NCI-H1930 (cell line): ENCODE results near the gene MAFG.

Experiments used
- DNase-seq, 2 experiments: peaks; one replicate each; lab custom pipeline; 2025; lab: John Stamatoyannopoulos, UW

Gene MAFG

GRCh38 chr17:81939881-81940385 is 12.4 kb upstream of the MAFG start:
- DNase-seq: no peak

- DNase-seq: no peak
Observed at GRCh38 chr17:81939218-81939617, 11.7 kb upstream of the MAFG start.

GRCh38 chr17:81935709-81936084 is 8.2 kb upstream of the MAFG start:
- no peak for DNase-seq

- no peak for DNase-seq
Observed at GRCh38 chr17:81934850-81935708, 7.5 kb upstream of the MAFG start.

- DNase-seq: no peak
Observed at GRCh38 chr17:81934098-81934757, 6.7 kb upstream of the MAFG start.

GRCh38 chr17:81933178-81933699 is 5.7 kb upstream of the MAFG start:
- no peak for DNase-seq

- no peak for DNase-seq
Observed at GRCh38 chr17:81932333-81932983, 4.9 kb upstream of the MAFG start.

GRCh38 chr17:81931557-81932332 is 4.2 kb upstream of the MAFG start:
- no peak for DNase-seq

GRCh38 chr17:81931189-81931556 is 3.6 kb upstream of the MAFG start:
- no peak for DNase-seq

- no peak for DNase-seq
Observed at GRCh38 chr17:81930142-81931125, 2.9 kb upstream of the MAFG start.

GRCh38 chr17:81929253-81930141 is 2.0 kb upstream of the MAFG start:
- DNase-seq: no peak

GRCh38 chr17:81928544-81929252 is 1.2 kb upstream of the MAFG start:
- no peak for DNase-seq

- DNase-seq: no peak
Observed at GRCh38 chr17:81927152-81927652, 333 bp downstream of the MAFG start.

GRCh38 chr17:81926451-81927151 is 934 bp downstream of the MAFG start:
- DNase-seq: no peak

- no peak for DNase-seq
Observed at GRCh38 chr17:81925860-81926450, 1.6 kb downstream of the MAFG start.

GRCh38 chr17:81924557-81925532 is 2.7 kb downstream of the MAFG start:
- no peak for DNase-seq
